ENCODE measurements around the gene SOX6. TPM values are rescaled to one million over a fixed set of nuclear protein-coding genes. Genes with fewer than 3 reads are reported as not detected.

SOX6 gene
- total and polyA plus RNA-seq, 2 donors (not counting 3 experiments of a cell fraction or from before 2014, with no cell fraction given) = 0.14 to 3.7 TPM

- no peak overlapping the region for H3K9ac ChIP-seq (replicated peaks; ENCODE audit: extremely low read depth, insufficient read depth, low read length)
- no peak for FAIRE-seq
These were observed 173.8 kb downstream of the SOX6 start for GRCh38 chr11:16182553-16182952.

GRCh38 chr11:16180868-16181267 lies 175.5 kb downstream of the SOX6 start:
- TF ChIP-seq FOS (IDR thresholded peaks at IDR 0.05; ENCODE audit: borderline replicate concordance, insufficient read depth, low read length) = no peak
- TF ChIP-seq, protein P1, sequence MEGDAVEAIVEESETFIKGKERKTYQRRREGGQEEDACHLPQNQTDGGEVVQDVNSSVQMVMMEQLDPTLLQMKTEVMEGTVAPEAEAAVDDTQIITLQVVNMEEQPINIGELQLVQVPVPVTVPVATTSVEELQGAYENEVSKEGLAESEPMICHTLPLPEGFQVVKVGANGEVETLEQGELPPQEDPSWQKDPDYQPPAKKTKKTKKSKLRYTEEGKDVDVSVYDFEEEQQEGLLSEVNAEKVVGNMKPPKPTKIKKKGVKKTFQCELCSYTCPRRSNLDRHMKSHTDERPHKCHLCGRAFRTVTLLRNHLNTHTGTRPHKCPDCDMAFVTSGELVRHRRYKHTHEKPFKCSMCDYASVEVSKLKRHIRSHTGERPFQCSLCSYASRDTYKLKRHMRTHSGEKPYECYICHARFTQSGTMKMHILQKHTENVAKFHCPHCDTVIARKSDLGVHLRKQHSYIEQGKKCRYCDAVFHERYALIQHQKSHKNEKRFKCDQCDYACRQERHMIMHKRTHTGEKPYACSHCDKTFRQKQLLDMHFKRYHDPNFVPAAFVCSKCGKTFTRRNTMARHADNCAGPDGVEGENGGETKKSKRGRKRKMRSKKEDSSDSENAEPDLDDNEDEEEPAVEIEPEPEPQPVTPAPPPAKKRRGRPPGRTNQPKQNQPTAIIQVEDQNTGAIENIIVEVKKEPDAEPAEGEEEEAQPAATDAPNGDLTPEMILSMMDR (IDR thresholded peaks at IDR 0.05; ENCODE audit: extremely low read depth in 1 of 2, insufficient read depth in 1 of 2, low read depth in 1 of 2, low read length in 2 of 2) = no peak
- no peak for TF ChIP-seq POLR2AphosphoS5 (IDR thresholded peaks at IDR 0.05; ENCODE audit: insufficient read depth, low read depth, low read length)
- no peak for TF ChIP-seq MYC (IDR thresholded peaks at IDR 0.05; ENCODE audit: low read depth, low read length)
- no peak for TF ChIP-seq POLR2A (IDR thresholded peaks at IDR 0.05; ENCODE audit: low read depth, low read length)
- no peak for TF ChIP-seq GATA2 (IDR thresholded peaks at IDR 0.05; ENCODE audit: insufficient read depth, insufficient read length, low read depth, low read length)
- TF ChIP-seq JUN (IDR thresholded peaks at IDR 0.05; ENCODE audit: borderline replicate concordance, insufficient read depth, insufficient read length, low read depth) = no peak
- TF ChIP-seq MAX (IDR thresholded peaks at IDR 0.05; ENCODE audit: insufficient read depth, insufficient read length) = no peak
- TF ChIP-seq EZH2 (IDR thresholded peaks at IDR 0.05; ENCODE audit: borderline replicate concordance, low read depth, low read length, severe bottlenecking) = no peak
- FAIRE-seq (no peak), DNase-seq (ENCODE audit: low read depth, low spot score) (no peak)
- H3K9me1 ChIP-seq (replicated peaks; ENCODE audit: control insufficient read depth, extremely low read depth, insufficient read depth, low read length) = no peaks in the 10 kb centered on the region
- no peak overlapping the region for H3K9ac ChIP-seq (replicated peaks; ENCODE audit: extremely low read depth, insufficient read depth, low read length)
- no peak overlapping the region for H3K4me2 ChIP-seq (ENCODE audit: insufficient read depth, low read length)
- peaks cover 4% of the 10 kb centered on the region for H3K4me1 ChIP-seq (ENCODE audit: control insufficient read depth, extremely low read depth, insufficient read depth, low read length)
- no TSS peak for BruUV-seq (replicated peaks)
- H4K20me1 ChIP-seq (replicated peaks; ENCODE audit: control insufficient read depth, extremely low read depth, insufficient read depth, low read length) = no peaks in the 10 kb centered on the region
- no peaks in the 10 kb centered on the region for H3K27me3 ChIP-seq (ENCODE audit: control insufficient read depth in 2 of 2, insufficient read depth in 2 of 2, low read length in 2 of 2)
- H2AFZ ChIP-seq (ENCODE audit: low read depth, low read length) = no peak overlapping the region
- intact Hi-C loops (cut with micrococcal nuclease) = no loop called here
- H3K27ac ChIP-seq (ENCODE audit: insufficient read depth, low read depth, low read length) = no peak overlapping the region
- H3K36me3 ChIP-seq (ENCODE audit: control insufficient read depth in 2 of 2, extremely low read depth in 1 of 2, insufficient read depth in 2 of 2, low read length in 2 of 2) = no peaks in the 10 kb centered on the region
- no peak overlapping the region for H3K4me3 ChIP-seq (replicated peaks in 1 of 3; ENCODE audit: insufficient read depth in 1 of 3, low read depth in 1 of 3, low read length in 3 of 3)
- dilution Hi-C loops (cut with MboI; ENCODE audit: extremely low pct_ligation_motif_present, low sequenced_read_pairs) = no loop called here
- H3K9me3 ChIP-seq (replicated peaks; ENCODE audit: control insufficient read depth, insufficient read depth, low read length) = no peaks in the 10 kb centered on the region
- POLR2A ChIA-PET = no interaction called here
- CTCF ChIA-PET = no interaction called here
- no peaks in the 10 kb centered on the region for H3K79me2 ChIP-seq (ENCODE audit: control insufficient read depth, insufficient read depth, low read length)

More at GRCh38 chr11:16182553-16182952, 173.8 kb downstream of the SOX6 start:
- intact Hi-C loops (cut with micrococcal nuclease) = no loop called here
- no peaks in the 10 kb centered on the region for H3K27me3 ChIP-seq (ENCODE audit: control insufficient read depth in 2 of 2, insufficient read depth in 2 of 2, low read length in 2 of 2)
- BruUV-seq (replicated peaks) = no TSS peak
- dilution Hi-C loops (cut with MboI; ENCODE audit: extremely low pct_ligation_motif_present, low sequenced_read_pairs) = no loop called here
- no peak overlapping the region for H3K27ac ChIP-seq (ENCODE audit: insufficient read depth, low read depth, low read length)
- no peaks in the 10 kb centered on the region for H3K79me2 ChIP-seq (ENCODE audit: control insufficient read depth, insufficient read depth, low read length)
- H3K4me2 ChIP-seq (ENCODE audit: insufficient read depth, low read length) = no peak overlapping the region
- no peak overlapping the region for H2AFZ ChIP-seq (ENCODE audit: low read depth, low read length)
- POLR2A ChIA-PET = no interaction called here
- H3K9me3 ChIP-seq (replicated peaks; ENCODE audit: control insufficient read depth, insufficient read depth, low read length) = no peaks in the 10 kb centered on the region
- H3K4me3 ChIP-seq (replicated peaks in 1 of 3; ENCODE audit: insufficient read depth in 1 of 3, low read depth in 1 of 3, low read length in 3 of 3) = no peak overlapping the region
- H4K20me1 ChIP-seq (replicated peaks; ENCODE audit: control insufficient read depth, extremely low read depth, insufficient read depth, low read length) = no peaks in the 10 kb centered on the region
- H3K4me1 ChIP-seq (ENCODE audit: control insufficient read depth, extremely low read depth, insufficient read depth, low read length) = peaks cover 4% of the 10 kb centered on the region
- no peaks in the 10 kb centered on the region for H3K9me1 ChIP-seq (replicated peaks; ENCODE audit: control insufficient read depth, extremely low read depth, insufficient read depth, low read length)
- no peak for DNase-seq (ENCODE audit: low read depth, low spot score)
- CTCF ChIA-PET = no interaction called here
- TF ChIP-seq EZH2 (IDR thresholded peaks at IDR 0.05; ENCODE audit: borderline replicate concordance, low read depth, low read length, severe bottlenecking) (no peak), MYC (IDR thresholded peaks at IDR 0.05; ENCODE audit: low read depth, low read length) (no peak), GATA2 (IDR thresholded peaks at IDR 0.05; ENCODE audit: insufficient read depth, insufficient read length, low read depth, low read length) (no peak), POLR2AphosphoS5 (IDR thresholded peaks at IDR 0.05; ENCODE audit: insufficient read depth, low read depth, low read length) (no peak), JUN (IDR thresholded peaks at IDR 0.05; ENCODE audit: borderline replicate concordance, insufficient read depth, insufficient read length, low read depth) (no peak)
- TF ChIP-seq, protein P1 (IDR thresholded peaks at IDR 0.05; ENCODE audit: extremely low read depth in 1 of 2, insufficient read depth in 1 of 2, low read depth in 1 of 2, low read length in 2 of 2) = no peak
- H3K36me3 ChIP-seq (ENCODE audit: control insufficient read depth in 2 of 2, extremely low read depth in 1 of 2, insufficient read depth in 2 of 2, low read length in 2 of 2) = no peaks in the 10 kb centered on the region
